ENCODE measurements around the gene BCKDHA.

The BCKDHA gene

DNA sequence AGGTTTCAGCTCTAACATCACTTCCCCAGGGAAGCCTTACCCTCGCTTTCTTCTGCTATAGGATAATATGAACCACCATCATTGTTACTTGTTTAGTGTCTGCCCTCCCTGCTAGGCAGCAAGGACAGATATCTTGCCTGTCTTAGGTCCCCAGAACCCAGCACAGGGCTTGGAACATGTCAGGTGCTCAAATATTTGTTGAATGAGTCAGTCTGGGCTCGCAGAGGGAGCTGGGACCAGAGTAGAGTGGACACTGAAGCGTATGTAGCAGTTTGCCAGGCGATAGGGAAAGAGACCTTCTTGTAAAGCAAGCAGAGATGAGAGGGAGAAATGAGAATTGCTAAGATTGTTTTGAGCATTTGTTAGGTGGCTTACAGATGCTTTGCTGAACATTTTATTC lies 11.7 kb downstream of the BCKDHA start:
- Mint-ChIP-seq H3K27me3 (no peaks in the 10 kb centered on the region), H3K9me3 (no peaks in the 10 kb centered on the region), H3K4me3 (no peak overlapping the region), H3K27ac (no peak overlapping the region), H3K36me3 (no peaks in the 10 kb centered on the region), H3K4me1 (peaks cover 13% of the 10 kb centered on the region)

DNA sequence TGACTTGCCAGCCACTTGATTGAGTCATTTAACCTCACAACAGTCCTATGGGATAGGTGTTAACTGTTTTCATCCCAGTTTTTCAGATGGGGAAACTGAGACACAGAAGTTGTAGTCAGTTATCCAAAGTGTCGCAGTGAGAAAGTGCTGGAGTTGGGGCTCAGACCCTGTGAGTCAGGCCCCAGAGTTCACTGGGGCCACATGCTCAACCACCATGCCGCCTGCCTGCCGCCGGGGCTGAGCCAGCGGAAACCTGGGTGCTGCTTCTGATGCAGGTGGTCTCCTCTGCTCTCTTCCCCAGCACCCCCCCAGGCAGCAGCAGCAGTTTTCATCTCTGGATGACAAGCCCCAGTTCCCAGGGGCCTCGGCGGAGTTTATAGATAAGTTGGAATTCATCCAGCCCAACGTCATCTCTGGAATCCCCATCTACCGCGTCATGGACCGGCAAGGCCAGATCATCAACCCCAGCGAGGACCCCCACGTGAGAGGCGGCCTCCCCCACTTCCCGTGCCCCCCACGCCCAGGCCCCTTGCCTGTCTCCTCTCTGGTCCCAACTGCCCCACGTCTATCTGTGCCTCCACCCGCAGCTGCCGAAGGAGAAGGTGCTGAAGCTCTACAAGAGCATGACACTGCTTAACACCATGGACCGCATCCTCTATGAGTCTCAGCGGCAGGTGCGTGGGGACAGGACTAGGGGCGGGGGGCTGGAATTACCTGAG lies 12.9 kb downstream of the BCKDHA start:
- peaks cover 13% of the 10 kb centered on the region for H3K4me1 Mint-ChIP-seq
- H3K9me3 Mint-ChIP-seq = no peaks in the 10 kb centered on the region
- no peak overlapping the region for H3K4me3 Mint-ChIP-seq
- H3K27me3 Mint-ChIP-seq = no peaks in the 10 kb centered on the region
- H3K36me3 Mint-ChIP-seq = no peaks in the 10 kb centered on the region
- no peak overlapping the region for H3K27ac Mint-ChIP-seq

DNA sequence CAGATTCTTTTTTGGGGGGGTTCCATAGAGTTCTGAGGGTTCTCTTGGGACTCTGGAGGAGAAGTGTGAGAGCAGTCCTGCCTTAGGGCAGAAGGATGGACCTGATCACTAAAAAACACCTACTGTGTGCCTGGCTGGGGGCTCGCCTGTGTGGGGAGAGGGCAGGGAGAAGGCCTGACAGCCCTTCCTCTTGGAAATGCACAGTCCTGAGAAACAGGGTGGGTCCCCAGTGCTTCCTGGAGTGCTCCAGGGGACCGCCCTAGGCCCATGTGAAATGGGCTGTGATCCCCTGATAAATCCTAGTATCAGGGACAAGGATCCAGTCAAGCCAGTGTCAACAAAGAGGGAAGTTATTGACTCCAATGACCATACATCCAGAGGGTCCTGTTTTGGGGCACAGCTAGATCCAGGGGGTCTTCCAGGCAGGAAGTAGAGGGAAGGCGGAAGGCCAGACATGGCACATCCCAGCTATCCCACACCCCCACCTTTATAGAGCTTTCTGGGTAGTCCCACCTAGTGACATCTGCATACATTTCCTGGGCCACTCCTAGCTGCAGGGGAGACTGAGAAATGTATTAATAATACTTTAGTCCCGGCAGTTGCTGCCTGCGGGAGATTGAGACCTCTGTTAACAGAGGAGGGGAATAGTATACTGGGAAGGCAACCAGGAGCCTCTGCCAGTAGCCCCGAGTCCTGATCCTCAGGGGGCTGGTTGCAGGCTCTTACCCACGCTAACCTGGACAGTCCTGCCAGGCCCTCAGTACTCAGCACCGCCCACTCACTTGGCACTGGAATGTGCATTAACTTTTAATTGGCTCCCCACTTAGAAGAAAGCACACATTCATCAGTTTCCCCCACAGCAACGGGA lies 13.7 kb downstream of the BCKDHA start:
- no peak overlapping the region for H3K4me3 Mint-ChIP-seq
- no peaks in the 10 kb centered on the region for H3K36me3 Mint-ChIP-seq
- H3K4me1 Mint-ChIP-seq = peaks cover 13% of the 10 kb centered on the region
- no peak overlapping the region for H3K27ac Mint-ChIP-seq
- no peaks in the 10 kb centered on the region for H3K27me3 Mint-ChIP-seq
- no peaks in the 10 kb centered on the region for H3K9me3 Mint-ChIP-seq

DNA sequence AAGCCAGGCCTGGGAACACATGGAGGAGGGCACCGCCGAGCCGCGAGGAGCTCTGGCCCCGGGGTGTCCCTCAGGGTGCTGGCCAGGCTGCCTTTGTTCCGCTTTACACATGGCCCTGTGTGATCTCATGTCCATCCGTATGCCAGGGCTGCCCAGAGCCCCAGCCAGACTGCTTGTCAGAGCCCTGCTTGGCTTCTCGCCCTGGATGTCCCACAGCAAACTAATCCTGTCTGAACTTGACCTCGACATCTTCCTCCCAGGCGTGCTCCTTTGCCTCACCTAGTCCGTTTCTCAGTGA lies 14.3 kb downstream of the BCKDHA start:
- H3K4me1 Mint-ChIP-seq = peaks cover 13% of the 10 kb centered on the region
- no peaks in the 10 kb centered on the region for H3K36me3 Mint-ChIP-seq
- no peaks in the 10 kb centered on the region for H3K9me3 Mint-ChIP-seq
- no peak overlapping the region for H3K4me3 Mint-ChIP-seq
- no peaks in the 10 kb centered on the region for H3K27me3 Mint-ChIP-seq
- H3K27ac Mint-ChIP-seq = no peak overlapping the region

DNA sequence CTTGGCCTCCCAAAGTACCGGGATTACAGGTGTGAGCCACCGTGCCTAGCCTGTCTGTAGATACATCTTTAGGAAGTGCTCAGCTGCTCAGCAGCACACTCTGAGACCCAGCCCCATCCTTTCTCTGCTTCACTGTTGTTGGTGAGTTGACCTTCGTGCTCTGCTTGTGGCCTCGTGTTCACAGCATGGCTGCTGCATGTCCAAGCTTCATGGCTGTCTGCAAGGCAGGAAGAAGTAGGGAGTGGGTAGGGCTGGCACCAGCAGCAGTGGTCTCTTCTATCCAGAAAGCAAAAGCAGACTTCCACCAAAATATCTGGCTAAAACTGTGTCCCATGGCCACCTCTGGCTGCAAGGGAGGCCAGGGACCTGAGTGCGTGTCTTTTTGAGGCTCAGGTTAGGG lies 15.3 kb downstream of the BCKDHA start:
- peaks cover 13% of the 10 kb centered on the region for H3K4me1 Mint-ChIP-seq
- peaks cover under 1% of the 10 kb centered on the region for H3K36me3 Mint-ChIP-seq
- no peaks in the 10 kb centered on the region for H3K27me3 Mint-ChIP-seq
- no peak overlapping the region for H3K4me3 Mint-ChIP-seq
- no peak overlapping the region for H3K27ac Mint-ChIP-seq
- H3K9me3 Mint-ChIP-seq = no peaks in the 10 kb centered on the region

DNA sequence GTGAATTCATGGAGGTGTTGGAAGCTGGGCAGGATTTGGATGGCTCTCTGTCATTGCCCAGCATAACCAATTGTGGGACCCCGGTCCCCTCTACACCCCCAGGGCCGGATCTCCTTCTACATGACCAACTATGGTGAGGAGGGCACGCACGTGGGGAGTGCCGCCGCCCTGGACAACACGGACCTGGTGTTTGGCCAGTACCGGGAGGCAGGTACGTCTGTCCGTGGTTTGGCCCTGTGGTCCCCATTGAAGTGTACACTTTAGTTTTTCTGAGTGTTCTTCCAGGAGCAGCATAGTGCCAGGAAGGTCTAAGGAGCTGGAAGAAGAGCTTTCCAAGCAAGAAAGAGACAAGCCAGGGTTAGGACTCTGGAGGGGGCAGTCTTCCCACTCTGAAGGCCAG lies 16.3 kb downstream of the BCKDHA start:
- H3K4me1 Mint-ChIP-seq = peaks cover 11% of the 10 kb centered on the region
- H3K27ac Mint-ChIP-seq = no peak overlapping the region
- H3K36me3 Mint-ChIP-seq = peaks cover 3% of the 10 kb centered on the region
- no peaks in the 10 kb centered on the region for H3K9me3 Mint-ChIP-seq
- H3K27me3 Mint-ChIP-seq = no peaks in the 10 kb centered on the region
- no peak overlapping the region for H3K4me3 Mint-ChIP-seq

DNA sequence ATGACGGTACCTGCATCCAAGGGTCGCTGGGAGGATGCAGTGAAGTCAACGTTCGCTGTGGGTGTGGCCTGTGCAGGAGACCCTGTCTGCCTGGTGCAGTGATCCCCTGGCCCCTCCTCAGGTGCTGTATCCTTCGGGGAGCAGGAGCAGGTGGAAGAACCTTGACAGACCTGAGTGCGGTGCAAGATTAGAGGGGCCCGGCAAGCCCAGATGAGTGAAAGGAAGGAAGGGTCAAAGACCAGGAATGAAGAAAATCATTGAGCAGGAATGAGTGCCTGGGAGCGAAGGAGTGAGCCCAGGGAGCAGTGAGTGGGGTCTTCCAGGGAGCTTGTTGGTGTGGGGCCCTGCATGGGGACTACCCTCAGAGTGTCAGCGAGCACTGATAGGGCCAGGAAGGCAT lies 16.8 kb downstream of the BCKDHA start:
- H3K36me3 Mint-ChIP-seq = peaks cover 7% of the 10 kb centered on the region
- peaks cover 6% of the 10 kb centered on the region for H3K4me1 Mint-ChIP-seq
- H3K4me3 Mint-ChIP-seq = no peak overlapping the region
- H3K9me3 Mint-ChIP-seq = no peaks in the 10 kb centered on the region
- H3K27me3 Mint-ChIP-seq = no peaks in the 10 kb centered on the region
- no peak overlapping the region for H3K27ac Mint-ChIP-seq

DNA sequence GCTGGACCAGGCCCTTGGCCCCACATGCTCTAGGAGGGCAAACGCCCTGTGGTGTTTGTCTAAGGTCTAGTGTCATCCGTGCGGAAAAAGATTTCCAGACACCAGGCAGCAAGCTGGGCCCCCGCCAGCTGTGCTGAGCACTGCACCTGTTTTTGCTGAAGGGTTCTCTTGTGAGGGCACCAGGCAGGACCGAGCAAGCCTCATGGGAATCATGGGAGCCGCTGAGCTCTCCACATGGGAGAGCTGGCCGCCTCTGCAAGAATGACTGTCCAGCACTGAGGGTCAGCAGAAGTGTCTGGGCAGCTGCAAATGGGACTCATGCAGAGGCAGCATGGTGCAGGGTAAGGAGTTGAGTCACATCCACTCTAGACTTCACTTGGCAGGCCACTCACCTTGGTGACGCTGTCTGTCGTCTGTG lies 17.5 kb downstream of the BCKDHA start:
- Mint-ChIP-seq H3K27ac (no peak overlapping the region), H3K9me3 (no peaks in the 10 kb centered on the region), H3K4me1 (peaks cover 1% of the 10 kb centered on the region), H3K4me3 (no peak overlapping the region), H3K36me3 (peaks cover 7% of the 10 kb centered on the region), H3K27me3 (no peaks in the 10 kb centered on the region)

DNA sequence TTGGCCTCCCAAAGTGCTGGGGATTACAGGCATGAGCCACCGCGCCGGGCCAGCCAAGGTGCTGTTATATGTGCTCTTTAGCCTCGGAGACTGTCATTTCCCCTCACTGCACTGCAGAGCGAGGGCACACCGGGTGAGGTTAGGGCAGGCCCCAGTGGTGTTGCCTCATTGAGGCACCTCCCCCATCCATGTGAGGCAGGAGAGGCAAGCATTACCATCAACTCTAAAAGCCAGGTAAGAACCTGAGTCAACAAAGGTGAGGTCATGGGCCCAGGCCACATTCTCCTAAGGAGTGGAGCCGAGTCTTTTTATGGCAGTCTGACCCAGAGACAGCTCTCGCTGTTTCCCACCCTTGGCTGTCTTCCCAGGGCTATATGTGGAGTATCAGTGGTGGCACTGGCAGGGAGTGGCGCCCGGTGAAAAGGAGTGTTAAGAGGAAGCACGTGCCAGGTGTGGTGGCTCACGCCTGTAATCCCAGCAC lies 18.6 kb downstream of the BCKDHA start:
- H3K4me3 Mint-ChIP-seq = no peak overlapping the region
- peaks cover 8% of the 10 kb centered on the region for H3K36me3 Mint-ChIP-seq
- H3K27me3 Mint-ChIP-seq = no peaks in the 10 kb centered on the region
- H3K9me3 Mint-ChIP-seq = no peaks in the 10 kb centered on the region
- no peaks in the 10 kb centered on the region for H3K4me1 Mint-ChIP-seq
- H3K27ac Mint-ChIP-seq = no peak overlapping the region

DNA sequence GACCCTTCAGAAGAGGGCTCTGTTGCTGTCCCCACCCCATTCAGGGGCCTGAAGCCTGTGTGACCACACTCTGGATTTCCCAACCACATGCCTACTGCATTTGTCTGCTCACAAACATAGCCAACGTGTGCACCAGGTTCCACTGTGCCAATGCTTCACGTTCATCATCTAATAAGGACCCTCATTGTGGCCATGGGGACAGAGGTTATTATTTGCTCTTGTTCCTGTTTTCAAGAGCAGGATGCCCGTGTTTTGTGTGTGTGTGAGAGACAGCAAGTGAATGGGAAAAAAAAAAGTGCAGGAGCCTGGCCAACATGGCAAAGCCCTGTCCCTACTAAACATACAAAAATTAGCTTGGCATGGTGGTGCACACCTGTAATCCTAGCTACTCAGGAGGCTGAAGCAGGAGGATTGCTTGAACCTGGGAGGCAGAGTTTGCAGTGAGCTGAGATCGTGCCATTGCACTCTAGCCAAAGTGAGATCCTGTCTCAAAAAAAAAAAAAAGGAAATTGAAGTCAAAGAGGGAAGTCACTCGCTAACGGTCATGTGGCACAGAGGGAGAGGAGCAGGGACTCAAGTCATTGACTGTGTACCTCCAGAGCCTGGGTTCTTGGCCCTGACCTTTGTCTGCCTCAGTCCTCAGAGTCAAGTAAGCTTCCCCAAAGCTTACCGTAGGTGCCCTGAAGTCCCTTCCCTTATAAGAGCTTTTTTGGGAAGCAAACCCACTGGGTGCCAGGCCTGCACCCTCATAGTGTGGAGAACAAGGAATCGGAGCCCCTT lies 22.7 kb downstream of the BCKDHA start:
- Mint-ChIP-seq H3K27me3 (no peaks in the 10 kb centered on the region), H3K27ac (no peak overlapping the region), H3K4me3 (no peak overlapping the region), H3K9me3 (no peaks in the 10 kb centered on the region), H3K4me1 (no peaks in the 10 kb centered on the region), H3K36me3 (peaks cover 11% of the 10 kb centered on the region)

DNA sequence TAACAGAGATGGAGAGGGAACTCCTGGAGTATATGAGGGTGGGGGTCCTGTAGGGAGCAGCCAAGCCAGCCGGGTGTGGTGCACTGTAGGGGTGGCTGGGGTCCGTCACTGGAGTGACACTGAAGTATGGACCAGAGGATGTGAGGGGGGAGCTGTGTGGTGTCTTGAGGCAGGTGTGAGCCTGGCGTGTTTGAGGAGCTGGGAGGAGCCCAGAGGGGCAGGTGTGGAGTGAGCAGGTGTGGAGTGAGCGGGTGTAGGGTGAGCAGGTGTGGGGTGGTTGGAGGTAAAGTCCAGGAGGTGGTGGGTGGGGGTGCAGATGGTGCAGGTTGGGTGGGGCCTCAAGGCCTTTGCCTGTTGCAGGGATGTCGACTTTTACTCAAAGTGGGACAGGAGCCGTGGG lies 23.7 kb downstream of the BCKDHA start:
- Mint-ChIP-seq H3K27me3 (no peaks in the 10 kb centered on the region), H3K9me3 (no peaks in the 10 kb centered on the region), H3K4me3 (no peak overlapping the region), H3K36me3 (peaks cover 11% of the 10 kb centered on the region), H3K4me1 (no peaks in the 10 kb centered on the region), H3K27ac (no peak overlapping the region)

DNA sequence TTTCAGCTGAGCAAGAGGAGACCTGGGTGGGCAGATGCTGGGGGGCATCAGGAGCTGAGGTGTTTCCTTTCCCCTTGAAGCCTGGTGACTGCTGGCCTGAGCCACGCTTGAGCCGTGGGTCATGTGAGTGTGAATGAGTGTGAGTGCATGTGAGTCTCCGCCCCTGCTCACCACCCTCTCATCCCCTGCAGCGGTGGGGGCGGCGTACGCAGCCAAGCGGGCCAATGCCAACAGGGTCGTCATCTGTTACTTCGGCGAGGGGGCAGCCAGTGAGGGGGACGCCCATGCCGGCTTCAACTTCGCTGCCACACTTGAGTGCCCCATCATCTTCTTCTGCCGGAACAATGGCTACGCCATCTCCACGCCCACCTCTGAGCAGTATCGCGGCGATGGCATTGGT lies 24.4 kb downstream of the BCKDHA start:
- Mint-ChIP-seq H3K9me3 (no peaks in the 10 kb centered on the region), H3K4me3 (no peak overlapping the region), H3K4me1 (peaks cover 3% of the 10 kb centered on the region), H3K36me3 (peaks cover 11% of the 10 kb centered on the region), H3K27me3 (no peaks in the 10 kb centered on the region), H3K27ac (no peak overlapping the region)

DNA sequence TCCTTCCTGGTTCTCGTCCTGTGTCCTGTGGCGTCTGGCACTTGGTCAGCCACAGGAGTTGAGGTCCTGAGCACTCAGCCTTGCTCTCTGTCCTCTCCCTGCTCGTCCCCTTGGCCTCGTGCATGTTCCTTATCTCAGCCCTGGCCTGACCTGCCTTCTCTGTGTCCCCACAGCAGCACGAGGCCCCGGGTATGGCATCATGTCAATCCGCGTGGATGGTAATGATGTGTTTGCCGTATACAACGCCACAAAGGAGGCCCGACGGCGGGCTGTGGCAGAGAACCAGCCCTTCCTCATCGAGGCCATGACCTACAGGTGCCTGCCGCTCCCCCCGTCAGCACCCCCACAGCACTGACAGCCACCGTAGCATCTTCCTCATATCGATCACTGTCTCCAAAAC lies 24.8 kb downstream of the BCKDHA start:
- no peaks in the 10 kb centered on the region for H3K27me3 Mint-ChIP-seq
- peaks cover 11% of the 10 kb centered on the region for H3K36me3 Mint-ChIP-seq
- peak overlapping the region; percentile 4 for H3K27ac Mint-ChIP-seq
- H3K9me3 Mint-ChIP-seq = no peaks in the 10 kb centered on the region
- H3K4me1 Mint-ChIP-seq = peaks cover 6% of the 10 kb centered on the region
- H3K4me3 Mint-ChIP-seq = no peak overlapping the region

DNA sequence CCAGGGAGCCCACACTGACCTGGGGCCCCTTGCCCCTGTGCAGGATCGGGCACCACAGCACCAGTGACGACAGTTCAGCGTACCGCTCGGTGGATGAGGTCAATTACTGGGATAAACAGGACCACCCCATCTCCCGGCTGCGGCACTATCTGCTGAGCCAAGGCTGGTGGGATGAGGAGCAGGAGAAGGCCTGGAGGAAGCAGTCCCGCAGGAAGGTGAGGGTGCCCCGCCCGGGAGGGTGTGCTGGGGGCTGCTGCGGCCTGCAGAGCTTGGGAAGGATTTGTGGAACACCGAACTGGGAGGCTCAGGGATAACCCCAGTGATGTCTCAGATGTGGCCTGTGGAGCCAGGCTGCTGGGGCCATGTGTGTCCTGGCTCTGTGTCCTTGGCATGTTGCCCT lies 25.3 kb downstream of the BCKDHA start:
- Mint-ChIP-seq H3K36me3 (peaks cover 11% of the 10 kb centered on the region), H3K27ac (peak overlapping the region; percentile 4), H3K4me3 (no peak overlapping the region), H3K4me1 (peaks cover 11% of the 10 kb centered on the region), H3K27me3 (no peaks in the 10 kb centered on the region), H3K9me3 (no peaks in the 10 kb centered on the region)

DNA sequence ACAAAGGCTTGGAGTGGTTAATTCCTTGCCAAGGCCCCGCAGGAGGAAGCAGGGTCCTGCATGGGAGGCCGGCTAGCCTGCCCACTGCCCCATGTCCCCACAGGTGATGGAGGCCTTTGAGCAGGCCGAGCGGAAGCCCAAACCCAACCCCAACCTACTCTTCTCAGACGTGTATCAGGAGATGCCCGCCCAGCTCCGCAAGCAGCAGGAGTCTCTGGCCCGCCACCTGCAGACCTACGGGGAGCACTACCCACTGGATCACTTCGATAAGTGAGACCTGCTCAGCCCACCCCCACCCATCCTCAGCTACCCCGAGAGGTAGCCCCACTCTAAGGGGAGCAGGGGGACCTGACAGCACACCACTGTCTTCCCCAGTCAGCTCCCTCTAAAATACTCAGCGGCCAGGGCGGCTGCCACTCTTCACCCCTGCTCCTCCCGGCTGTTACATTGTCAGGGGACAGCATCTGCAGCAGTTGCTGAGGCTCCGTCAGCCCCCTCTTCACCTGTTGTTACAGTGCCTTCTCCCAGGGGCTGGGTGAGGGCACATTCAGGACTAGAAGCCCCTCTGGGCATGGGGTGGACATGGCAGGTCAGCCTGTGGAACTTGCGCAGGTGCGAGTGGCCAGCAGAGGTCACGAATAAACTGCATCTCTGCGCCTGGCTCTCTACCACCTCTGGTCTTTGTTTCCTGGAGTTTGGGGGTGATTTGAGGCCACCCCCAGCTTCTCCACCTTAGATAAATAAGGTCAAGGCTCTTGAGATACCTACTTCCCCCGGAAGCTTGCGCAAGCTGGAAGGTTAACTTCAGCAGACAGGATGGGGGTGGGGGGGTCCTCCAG lies 26.9 kb downstream of the BCKDHA start:
- Mint-ChIP-seq H3K27ac (no peak overlapping the region), H3K36me3 (peaks cover 4% of the 10 kb centered on the region), H3K9me3 (no peaks in the 10 kb centered on the region), H3K4me1 (peaks cover 24% of the 10 kb centered on the region), H3K4me3 (no peak overlapping the region), H3K27me3 (no peaks in the 10 kb centered on the region)
